GM23338 (cell line): ENCODE measurements around the gene ETV6. TPM values are rescaled to one million over a fixed set of nuclear protein-coding genes. Genes with fewer than 3 reads are reported as not detected.

Experiments
- ATAC-seq: fragments of 200-7000 bp; cut with Tn5 transposase; 3 replicates; pipeline ENCODE4 v1.9.1; 2020
- DNase-seq: peaks from one replicate; pipeline ENCODE4 v3.0.0-alpha.2; 2015; ENCODE audit warnings: low spot score
- H2AFZ ChIP-seq: fragments of 200-600 bp; sonication (generic); 2 replicates; pipeline ENCODE4 v1.8.0; 2016; ENCODE audit warnings: antibody characterized with exemption, mild to moderate bottlenecking, moderate library complexity
- H3F3A ChIP-seq: fragments of 200-600 bp; sonication (generic); replicated peaks from 2 replicates; pipeline ENCODE4 v1.8.0; 2017; ENCODE audit warnings: antibody characterized with exemption, mixed run types, low read depth
- H3K27ac ChIP-seq: fragments of 200-600 bp; sonication (generic); 2 replicates; pipeline ENCODE4 v1.6.1; 2016; ENCODE audit warnings: low read depth
- H3K27me3 ChIP-seq: fragments of 200-600 bp; sonication (generic); 2 replicates; pipeline ENCODE4 v1.8.0; 2016; ENCODE audit warnings: mild to moderate bottlenecking, mixed run types, moderate library complexity; ENCODE audit not compliant: insufficient read depth
- H3K36me3 ChIP-seq: fragments of 200-600 bp; sonication (generic); 2 replicates; pipeline ENCODE4 v1.8.0; 2016; ENCODE audit warnings: mild to moderate bottlenecking; ENCODE audit not compliant: insufficient read depth
- H3K4me1 ChIP-seq: fragments of 200-600 bp; sonication (generic); 2 replicates; pipeline ENCODE4 v1.8.0; 2016; ENCODE audit warnings: mild to moderate bottlenecking, moderate library complexity; ENCODE audit not compliant: insufficient read depth
- H3K4me2 ChIP-seq: fragments of 200-600 bp; sonication (generic); 2 replicates; pipeline ENCODE4 v1.7.1; 2017; ENCODE audit warnings: mixed run types
- H3K4me3 ChIP-seq: fragments of 200-600 bp; sonication (generic); 2 replicates; pipeline ENCODE4 v1.6.1; 2016; ENCODE audit warnings: mixed run types
- H3K79me2 ChIP-seq: fragments of 200-600 bp; sonication (generic); replicated peaks from 2 replicates; pipeline ENCODE4 v1.8.0; 2017; ENCODE audit warnings: mild to moderate bottlenecking; ENCODE audit not compliant: insufficient read depth
- H3K9me2 ChIP-seq: fragments of 200-600 bp; sonication (generic); 2 replicates; pipeline ENCODE4 v1.8.0; 2017; ENCODE audit not compliant: insufficient read depth
- H4K20me1 ChIP-seq: fragments of 200-600 bp; sonication (generic); replicated peaks from 2 replicates; pipeline ENCODE4 v1.8.0; 2017; ENCODE audit warnings: mild to moderate bottlenecking; ENCODE audit not compliant: insufficient read depth
- H3K27ac Mint-ChIP-seq: 2 replicates; pipeline ENCODE4 v1.8.0; 2020; ENCODE audit warnings: inconsistent platforms, mild to moderate bottlenecking, moderate library complexity, mixed read lengths
- H3K27me3 Mint-ChIP-seq: 3 replicates; pipeline ENCODE4 v1.8.0; 2022; ENCODE audit warnings: low read depth, mild to moderate bottlenecking, moderate library complexity, mixed read lengths, inconsistent platforms; ENCODE audit not compliant: insufficient read depth, poor library complexity
- H3K36me3 Mint-ChIP-seq: 3 replicates; pipeline ENCODE4 v1.8.0; 2021; ENCODE audit warnings: low read depth, mild to moderate bottlenecking, inconsistent platforms, moderate library complexity, mixed read lengths
- H3K4me1 Mint-ChIP-seq: 3 replicates; pipeline ENCODE4 v1.8.0; 2020; ENCODE audit warnings: mild to moderate bottlenecking, inconsistent platforms, mixed read lengths
- H3K4me3 Mint-ChIP-seq: 3 replicates; pipeline ENCODE4 v1.8.0; 2021; ENCODE audit warnings: moderate library complexity, mild to moderate bottlenecking, inconsistent platforms, mixed read lengths
- H3K9me3 Mint-ChIP-seq: 3 replicates; pipeline ENCODE4 v1.8.0; 2020; ENCODE audit warnings: moderate library complexity, mild to moderate bottlenecking, inconsistent platforms, mixed read lengths
- CREB1 ChIP-seq: fragments of 250-450 bp; sonication (Bioruptor Pico); IDR thresholded peaks from 2 replicates; pipeline ENCODE4 v1.5.0; 2020; ENCODE audit warnings: low read depth, mild to moderate bottlenecking, moderate library complexity
- CTCF ChIP-seq, 2 experiments: fragments of 200-600 bp in 1 of 2; sonication (generic) in 1 of 2; conservative IDR thresholded peaks; 2 replicates each; pipeline versions ENCODE4 v1.5.1 to v1.6.1; 2016 to 2017; ENCODE audit warnings: antibody characterized with exemption in 2 of 2, low read depth in 2 of 2, mild to moderate bottlenecking in 2 of 2, moderate library complexity in 1 of 2
- ETS1 ChIP-seq: IDR thresholded peaks from 2 replicates; pipeline ENCODE4 v1.6.1; 2016; ENCODE audit warnings: antibody characterized with exemption
- EZH2 ChIP-seq: fragments of 200-600 bp; sonication (generic); IDR thresholded peaks from one replicate; pipeline ENCODE4 v1.8.0; 2017; ENCODE audit warnings: antibody characterized with exemption, mild to moderate bottlenecking, low read depth; ENCODE audit not compliant: unreplicated experiment
- JUNB ChIP-seq: IDR thresholded peaks from one replicate; pipeline ENCODE4 v1.6.1; 2016; ENCODE audit warnings: antibody characterized with exemption; ENCODE audit not compliant: unreplicated experiment
- NANOG ChIP-seq: IDR thresholded peaks from 2 replicates; pipeline ENCODE4 v1.6.1; 2016; ENCODE audit warnings: antibody characterized with exemption, borderline replicate concordance
- POLR2AphosphoS5 ChIP-seq: IDR thresholded peaks from 2 replicates; pipeline ENCODE4 v1.6.1; 2016; ENCODE audit warnings: antibody characterized with exemption, low read depth
- REST ChIP-seq: IDR thresholded peaks from one replicate; pipeline ENCODE4 v1.6.1; 2018; ENCODE audit warnings: antibody characterized with exemption; ENCODE audit not compliant: unreplicated experiment
- STAT1 ChIP-seq: IDR thresholded peaks from one replicate; pipeline ENCODE4 v1.6.1; 2016; ENCODE audit warnings: antibody characterized with exemption; ENCODE audit not compliant: unreplicated experiment
- ZNF114 ChIP-seq: fragments of 250-450 bp; sonication (Bioruptor Pico); IDR thresholded peaks from 2 replicates; pipeline ENCODE4 v1.5.0; 2020; ENCODE audit warnings: mild to moderate bottlenecking, moderate library complexity
- ZNF331 ChIP-seq: fragments of 250-450 bp; sonication (Bioruptor Pico); IDR thresholded peaks from 2 replicates; pipeline ENCODE4 v1.5.0; 2020; ENCODE audit warnings: low read depth, mild to moderate bottlenecking, moderate library complexity
- polyA plus RNA-seq: library from polyadenylated mRNA; unstranded; fragments of >200 nt; fragmentation: Nextera tagmentation; extraction: Ambion mirVana; gene quantifications from 2 replicates; pipeline ENCODE4 v1.2.1, GENCODE V29; 2016
- total RNA-seq: library from RNA; depleted of rRNA; stranded (reverse); fragments of >200 nt; shearing (Covaris generic); gene quantifications from 2 replicates; pipeline ENCODE4 v1.2.3, GENCODE V29; 2014

Gene ETV6
- total and polyA plus RNA-seq, 2 experiments from 2014 or later, result 7.5 to 15.1 TPM

- Histone ChIP-seq H3K4me2 (no peak overlapping the region), H3K36me3 (no peaks in the 10 kb centered on the region), H3K79me2 (peaks cover 17% of the 10 kb centered on the region), H3K9me2 (0 out of 2 replicates have a peak, but pooled peaks cover 4% of the 10 kb centered on the region), H4K20me1 (no peaks in the 10 kb centered on the region; the same call in 1 of the 2 replicates), H3K27ac (no peak overlapping the region), H3K4me3 (no peak overlapping the region), H3K27me3 (no peaks in the 10 kb centered on the region), H3F3A (no peaks in the 10 kb centered on the region), H3K4me1 (peaks cover 20% of the 10 kb centered on the region), H2AFZ (no peak overlapping the region)
- TF ChIP-seq CTCF (conservative IDR thresholded peaks at IDR 0.05; ENCODE audit: low read depth in 2 of 2), result no peak
- no peak for TF ChIP-seq CREB1 (CRISPR knock-in tag)
- TF ChIP-seq ZNF114 (CRISPR knock-in tag), result no peak
- no peak for TF ChIP-seq REST
- no peak for TF ChIP-seq JUNB
- TF ChIP-seq NANOG, result no peak
- no peak for TF ChIP-seq POLR2AphosphoS5
- TF ChIP-seq STAT1, result no peak
- no peak for TF ChIP-seq ZNF331 (CRISPR knock-in tag)
- no peak for TF ChIP-seq EZH2
- TF ChIP-seq ETS1, result no peak
- H3K27ac Mint-ChIP-seq, result no peak overlapping the region
- no peaks in the 10 kb centered on the region; the same call in 2 of the 3 replicates for H3K36me3 Mint-ChIP-seq
- no peak for DNase-seq
- H3K4me3 Mint-ChIP-seq, result no peak overlapping the region
- ATAC-seq, result no peak
- H3K4me1 Mint-ChIP-seq, result peaks cover 24% of the 10 kb centered on the region
- peaks cover 13% of the 10 kb centered on the region for H3K27me3 Mint-ChIP-seq
- H3K9me3 Mint-ChIP-seq, result no peaks in the 10 kb centered on the region
Observed at GRCh38 chr12:11714626-11715025, 65.2 kb downstream of the ETV6 start.
